ENCODE data around the gene SFXN5. TPM values are rescaled to one million over a fixed set of nuclear protein-coding genes. Genes with fewer than 3 reads are reported as not detected.

SFXN5 gene
- total RNA-seq, 1 donor from 2014 or later = 27.5 TPM

DNA sequence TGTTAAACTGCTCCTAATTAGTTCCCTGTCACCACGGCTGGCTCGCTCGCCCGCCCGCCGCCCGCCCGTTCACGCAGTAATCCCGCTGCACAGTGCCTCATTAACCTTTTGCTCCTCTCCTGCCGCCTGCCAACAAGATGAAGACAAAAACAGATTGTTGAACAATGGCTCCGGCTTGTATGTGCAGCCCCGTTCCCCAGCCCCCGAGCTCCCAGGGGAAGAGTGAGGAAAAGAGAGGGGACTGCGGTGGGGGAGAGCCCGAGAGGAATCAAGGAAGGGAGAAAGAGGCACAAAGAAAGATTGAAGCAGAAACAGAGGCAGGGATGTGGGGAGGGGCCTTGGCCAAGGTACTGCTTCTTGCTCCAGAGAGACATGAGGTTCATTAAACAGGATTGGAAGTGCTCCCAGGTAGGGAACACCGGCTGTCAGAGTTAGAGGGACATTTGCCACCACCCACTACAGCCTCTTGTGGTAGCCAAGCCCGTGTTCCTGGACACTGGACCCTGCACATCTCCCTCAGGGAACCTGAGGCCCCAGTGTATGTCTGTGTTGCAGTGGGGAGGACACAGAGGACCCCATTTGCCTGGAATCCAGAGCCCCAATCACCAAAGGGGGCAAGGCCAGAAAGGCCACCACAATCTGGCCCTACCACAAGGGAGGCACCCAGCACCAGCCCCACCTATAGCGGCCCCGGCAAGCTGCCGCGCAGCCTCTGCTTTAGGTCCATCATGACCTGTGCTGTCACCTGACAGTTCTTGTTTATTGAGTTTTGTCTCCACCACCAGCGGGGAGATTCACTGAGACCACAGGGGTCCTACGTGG is 116.1 kb downstream of the SFXN5 start:
- DNase-seq = no peak

DNA sequence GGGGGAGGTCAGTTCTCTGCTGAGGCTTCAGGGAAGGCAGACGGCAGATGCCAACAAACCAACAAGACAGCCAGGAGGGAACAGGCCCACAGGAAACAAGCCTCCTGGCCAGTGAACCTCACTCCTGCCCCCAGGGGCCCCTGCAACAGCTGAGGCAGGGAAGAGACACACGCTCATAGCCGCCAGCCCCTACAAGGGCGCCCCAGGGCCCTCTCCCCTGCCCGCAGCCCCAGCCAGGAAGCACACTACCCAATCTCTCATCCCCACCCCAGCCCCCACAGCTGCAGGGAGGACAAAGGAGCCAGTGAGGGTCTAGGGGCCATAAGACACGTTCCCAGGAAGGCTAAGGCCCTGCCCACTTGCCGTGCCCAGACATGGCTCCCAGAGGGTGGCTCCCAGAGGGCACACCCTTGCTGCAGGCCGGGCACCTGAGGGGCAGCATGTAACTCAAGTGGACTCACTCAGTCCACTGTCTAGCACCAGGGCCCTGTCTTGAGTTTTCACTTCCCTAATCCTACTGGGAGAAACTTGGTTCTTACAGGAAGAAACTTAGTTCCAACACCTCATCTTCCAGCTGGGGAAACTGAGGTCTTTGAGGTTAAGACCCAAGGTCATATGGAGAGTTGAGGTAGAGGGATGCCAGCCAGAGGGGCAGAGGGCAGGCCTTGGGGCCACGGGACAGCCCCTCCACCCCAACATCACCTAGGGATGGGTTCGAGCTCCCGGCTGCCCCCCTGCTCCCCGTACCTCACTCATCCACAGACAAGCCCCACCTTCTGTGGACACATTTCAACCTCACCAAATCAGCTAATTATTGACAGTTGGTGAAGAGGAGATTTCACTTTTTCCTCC is 116.9 kb downstream of the SFXN5 start:
- no peak for DNase-seq

DNA sequence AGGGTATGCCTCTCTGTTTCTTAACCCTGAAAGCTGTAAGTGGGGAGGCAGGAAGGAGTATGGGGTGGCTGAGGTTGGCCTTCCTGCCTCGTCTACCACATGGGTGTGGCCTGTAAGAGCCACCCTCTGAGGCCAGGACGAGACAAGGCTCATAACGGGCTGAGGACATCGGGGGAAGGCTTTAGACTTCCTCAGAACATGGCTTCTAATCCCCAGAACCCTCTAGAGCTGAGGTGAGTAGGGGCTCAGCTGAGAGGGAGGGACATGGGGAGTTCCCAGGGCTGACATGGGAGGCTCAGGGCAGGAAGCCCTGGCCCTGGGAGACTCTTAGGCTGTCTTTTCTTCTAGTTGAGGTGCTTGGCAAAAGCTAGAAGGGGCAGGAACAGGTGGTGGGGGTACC is 117.5 kb downstream of the SFXN5 start:
- no peak for DNase-seq

DNA sequence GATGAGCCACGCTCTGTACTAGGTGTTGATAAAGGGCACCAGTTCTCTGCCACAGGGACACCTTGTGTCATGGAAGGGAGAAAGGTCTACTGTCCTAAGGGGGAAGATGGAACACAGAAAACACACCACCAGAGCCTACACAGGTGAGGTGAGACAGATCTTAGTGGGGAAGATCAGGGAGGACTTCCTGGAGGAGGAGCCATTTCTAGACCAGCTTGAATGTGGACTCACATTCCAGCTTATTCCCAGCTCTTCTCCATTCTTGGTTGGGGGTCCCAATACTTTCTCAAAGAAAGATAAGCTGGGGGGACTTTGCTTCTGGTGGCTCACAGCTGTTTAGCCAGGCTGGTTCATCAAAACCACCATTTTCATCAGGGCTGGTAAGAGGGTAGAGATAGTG is 118.0 kb downstream of the SFXN5 start:
- no peak for DNase-seq

DNA sequence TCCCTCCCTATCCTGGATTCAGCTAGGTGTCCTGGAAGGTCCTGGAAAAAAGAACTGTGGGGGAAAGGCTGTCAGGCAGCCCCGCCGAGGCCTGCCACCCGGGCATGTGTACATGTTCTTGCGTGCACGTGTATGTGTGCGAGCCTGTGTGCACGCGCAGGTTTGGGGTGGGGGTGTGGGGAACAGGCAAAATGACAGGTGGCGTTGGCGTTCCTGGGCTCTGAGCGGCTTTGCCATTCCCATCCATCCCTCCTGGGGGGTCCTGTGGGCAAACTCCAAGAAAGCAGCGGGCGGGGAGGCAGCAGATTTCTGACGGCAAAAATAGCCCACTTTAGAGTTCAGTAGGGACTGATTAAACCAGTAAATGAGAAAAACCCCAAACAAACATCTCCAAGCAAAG is 118.6 kb downstream of the SFXN5 start:
- DNase-seq = no peak

DNA sequence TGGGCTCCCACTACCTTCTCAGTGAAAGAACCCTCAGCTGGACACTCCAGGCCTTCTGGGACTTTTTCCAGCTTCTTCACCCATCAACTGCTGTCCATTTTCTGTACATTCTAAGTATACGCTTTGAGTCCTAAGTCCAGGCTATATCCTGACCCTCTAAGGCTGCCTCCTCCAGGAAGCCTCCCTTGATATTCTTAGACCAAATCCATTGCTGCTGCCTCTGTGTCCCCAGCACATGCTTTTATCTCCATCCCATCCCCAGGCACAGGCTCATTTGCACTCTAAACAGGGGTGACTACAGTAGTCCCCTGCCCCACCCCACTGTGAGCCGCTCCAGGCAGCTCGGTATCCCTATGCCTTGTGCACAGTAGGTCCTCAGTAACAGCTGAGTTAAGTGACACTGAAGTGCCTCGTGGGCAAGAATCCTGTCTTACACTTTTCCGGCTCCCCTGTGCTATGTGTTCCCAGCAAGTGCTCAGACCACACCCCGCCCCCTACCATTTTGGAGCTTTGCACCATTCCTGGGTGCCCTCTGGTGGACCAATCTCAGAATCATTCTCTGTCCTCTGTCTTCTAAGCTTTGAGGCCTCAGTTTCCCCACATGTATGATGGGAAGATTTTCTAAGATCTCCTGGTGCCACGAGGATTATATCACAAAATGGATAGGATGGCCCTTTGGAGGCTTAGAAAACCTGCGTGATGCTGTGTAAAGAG is 119.2 kb downstream of the SFXN5 start:
- DNase-seq = no peak

DNA sequence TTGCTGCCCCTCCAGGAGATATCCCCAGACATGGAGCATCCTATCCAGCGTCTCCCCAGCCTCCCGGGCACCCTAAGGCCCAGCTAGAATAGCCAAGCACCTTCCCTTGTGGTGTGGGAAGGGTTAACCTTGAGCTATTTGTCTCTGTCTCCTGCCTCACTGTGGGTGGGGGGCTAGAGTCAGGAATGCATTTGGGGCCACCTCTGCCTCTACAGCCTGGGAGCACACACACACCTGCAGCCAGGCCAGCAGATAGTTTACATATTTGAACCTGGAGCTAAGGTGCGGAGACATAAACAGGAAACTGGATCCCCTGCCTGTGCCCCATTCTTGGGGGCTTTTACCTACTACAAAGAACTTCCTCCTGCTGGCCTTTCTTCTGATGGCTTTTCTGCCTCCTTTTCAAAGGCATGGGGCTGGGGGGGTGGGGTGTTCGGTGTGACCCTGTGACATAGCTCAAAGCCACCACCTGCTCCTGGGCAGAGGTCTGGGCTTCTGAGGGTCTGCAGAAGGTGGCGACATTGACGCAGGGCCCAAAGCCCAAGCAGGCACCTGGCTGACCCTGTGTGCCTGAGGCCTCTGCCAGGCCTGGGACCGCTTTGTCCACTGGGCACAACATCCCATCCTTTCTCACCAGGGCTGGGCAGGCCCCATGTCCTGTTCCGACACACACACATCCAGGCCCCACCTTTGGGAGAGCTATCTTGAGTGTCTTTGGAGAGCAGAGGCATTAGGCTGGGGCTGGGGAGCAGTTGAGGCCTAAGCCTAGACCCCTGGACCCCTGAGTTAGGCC is 120.0 kb downstream of the SFXN5 start:
- DNase-seq = no peak

DNA sequence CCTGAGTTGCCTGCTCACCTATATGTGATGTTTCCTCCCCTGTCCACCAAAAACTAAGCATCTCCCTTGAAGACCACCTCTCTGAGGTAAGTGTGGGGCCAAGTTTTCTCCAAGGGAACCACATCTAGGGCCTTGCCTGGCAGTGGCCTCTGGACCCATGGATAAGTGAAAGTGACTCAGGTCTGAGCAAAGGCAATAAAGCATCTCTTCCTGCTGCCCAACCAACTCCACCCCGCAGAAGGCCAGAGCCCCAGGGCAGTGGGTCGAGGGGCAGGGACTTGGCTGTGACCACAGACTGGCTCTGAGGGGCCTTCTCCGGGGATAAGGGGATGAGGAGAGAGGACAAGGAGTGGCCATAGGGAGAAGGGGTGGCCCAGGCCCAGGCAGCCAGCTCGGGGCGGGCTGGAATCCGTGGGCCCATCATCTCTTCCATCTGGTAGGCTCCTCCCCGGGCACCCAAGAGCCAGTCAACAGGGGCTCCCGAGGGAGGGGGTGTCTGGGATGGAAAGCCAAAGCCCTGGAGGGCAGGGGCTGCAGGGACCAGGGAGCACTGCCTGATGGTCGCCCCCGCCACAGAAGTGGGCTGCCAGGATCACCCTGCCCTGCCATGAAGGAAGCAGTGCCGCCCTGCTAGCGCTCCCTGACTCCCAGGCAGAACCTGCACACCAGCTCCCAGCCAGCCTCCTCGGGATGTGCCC is 120.8 kb downstream of the SFXN5 start:
- no peak for DNase-seq

DNA sequence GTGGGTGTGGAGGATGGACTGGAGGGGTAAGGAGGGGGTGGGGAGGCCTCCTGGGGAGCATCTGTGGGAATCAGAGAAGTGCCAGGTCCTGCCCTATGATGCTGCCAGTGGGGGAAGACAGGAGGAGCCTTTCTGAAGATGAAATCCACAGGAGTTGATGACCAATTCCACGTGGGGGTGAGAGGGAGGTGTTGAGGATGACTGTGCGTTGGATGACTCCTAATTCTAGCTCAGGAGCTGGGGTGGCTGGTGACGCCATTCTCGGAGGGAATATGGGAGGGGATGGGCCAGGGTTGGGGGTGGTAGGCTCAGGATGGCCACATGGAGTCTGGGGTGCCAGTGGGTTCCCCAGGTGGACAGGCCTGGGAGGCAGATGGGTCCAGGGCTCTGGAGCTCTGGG is 121.9 kb downstream of the SFXN5 start:
- peak; percentile 41 for DNase-seq

DNA sequence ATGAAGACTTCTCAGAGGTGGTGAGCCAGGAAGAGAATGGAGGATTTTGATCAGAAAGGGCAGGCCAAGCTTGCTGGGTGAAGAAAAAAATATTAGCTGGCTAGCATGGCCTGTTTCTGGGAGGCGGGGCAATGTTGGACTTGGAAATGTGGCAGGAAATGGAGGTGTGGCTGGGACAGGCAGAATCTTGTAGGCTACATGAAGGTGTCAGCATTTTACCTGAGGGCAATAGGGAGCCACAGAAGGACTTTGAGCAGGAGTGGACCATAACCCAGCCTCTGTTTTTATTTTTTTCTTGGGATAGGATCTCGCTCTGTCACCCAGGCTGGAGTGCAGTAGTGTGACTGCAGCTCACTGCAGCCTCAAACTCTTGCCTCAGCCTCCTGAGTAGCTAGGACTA is 122.5 kb downstream of the SFXN5 start:
- no peak for DNase-seq

DNA sequence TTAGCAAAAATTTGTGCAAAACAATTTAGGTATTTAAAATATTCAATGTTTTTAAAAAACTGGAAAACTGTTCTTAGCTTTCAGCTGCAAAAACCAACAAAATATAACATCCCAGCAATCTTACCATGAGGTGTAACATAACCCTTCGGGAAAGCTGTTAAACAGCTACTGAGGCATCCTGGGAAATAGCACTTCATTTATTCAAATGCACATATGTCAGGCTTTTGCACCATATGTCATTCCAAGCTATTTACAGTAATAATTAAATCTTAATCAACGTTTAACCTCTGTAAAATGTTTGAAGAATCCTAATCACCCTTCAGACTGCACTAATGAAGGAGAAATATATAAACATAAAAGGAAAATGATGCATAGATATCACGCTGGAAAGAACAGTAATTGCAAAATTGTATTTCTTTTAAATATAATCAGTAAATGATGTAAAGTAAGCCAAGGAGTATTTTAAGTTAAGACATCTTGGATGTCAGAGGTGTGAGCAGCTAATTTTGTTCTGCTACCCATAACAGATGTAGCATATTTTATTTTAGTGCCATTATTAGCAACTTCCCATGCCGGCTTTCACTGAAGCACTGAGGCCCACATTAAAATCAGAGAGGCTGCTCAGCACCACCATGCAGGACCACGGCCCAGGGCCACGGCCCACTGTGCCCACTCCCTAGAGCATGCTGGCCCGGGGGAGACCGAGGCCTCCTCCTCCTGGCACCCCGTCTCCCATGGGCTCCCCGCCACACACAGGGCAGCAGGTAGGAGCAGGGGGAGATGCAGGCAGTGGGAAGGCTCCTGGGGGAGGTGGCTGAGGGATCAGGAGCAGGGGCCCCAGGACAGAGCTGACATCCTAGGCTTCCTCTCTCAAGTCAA is 123.3 kb downstream of the SFXN5 start:
- DNase-seq = no peak

DNA sequence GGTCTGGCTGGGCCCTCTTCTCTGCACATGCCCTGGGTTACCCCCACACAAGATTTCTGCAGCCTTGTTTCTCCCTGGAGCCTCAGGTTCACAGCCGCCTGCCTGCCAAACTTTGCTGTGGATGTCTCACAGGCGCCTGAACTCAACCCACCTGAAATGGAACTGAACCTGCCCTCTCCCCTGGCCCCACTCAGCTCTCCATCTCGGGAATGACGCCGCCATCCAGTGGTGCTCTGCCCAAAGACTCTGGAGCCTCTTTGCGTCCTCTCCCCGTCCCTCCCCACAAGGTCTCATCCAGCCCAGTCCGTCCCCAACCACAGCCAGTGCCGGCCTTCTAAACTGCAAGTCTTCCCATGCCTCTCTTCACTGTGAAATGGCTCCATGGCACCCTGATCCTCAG is 125.0 kb downstream of the SFXN5 start:
- no peak for DNase-seq

DNA sequence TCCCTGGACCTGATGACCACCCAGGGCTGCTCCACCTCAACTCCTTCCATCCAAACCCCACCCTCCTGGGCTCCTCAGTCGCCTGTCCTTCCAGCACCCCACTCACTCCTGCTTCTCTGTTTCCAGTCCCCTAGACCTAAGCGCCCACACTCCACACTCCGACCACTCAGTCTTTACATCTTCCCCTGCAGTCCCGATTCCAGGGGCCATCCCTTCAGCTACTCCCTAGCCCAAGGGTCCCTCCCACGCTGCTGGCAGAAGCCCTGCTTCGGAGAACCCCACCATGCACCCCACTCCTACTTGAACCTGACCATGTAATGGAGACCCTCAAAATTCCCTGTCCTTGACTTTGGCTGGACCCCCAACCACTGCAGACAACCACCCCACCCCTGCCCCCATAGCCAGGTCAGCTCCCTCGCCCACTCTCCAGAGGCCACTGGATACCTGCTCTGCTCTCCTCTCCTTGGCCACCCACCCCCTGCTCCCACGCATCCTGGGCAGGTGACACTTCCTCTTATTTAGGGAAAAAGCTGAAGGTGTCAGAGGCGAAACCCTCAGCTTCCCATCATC is 126.0 kb downstream of the SFXN5 start:
- DNase-seq = no peak

DNA sequence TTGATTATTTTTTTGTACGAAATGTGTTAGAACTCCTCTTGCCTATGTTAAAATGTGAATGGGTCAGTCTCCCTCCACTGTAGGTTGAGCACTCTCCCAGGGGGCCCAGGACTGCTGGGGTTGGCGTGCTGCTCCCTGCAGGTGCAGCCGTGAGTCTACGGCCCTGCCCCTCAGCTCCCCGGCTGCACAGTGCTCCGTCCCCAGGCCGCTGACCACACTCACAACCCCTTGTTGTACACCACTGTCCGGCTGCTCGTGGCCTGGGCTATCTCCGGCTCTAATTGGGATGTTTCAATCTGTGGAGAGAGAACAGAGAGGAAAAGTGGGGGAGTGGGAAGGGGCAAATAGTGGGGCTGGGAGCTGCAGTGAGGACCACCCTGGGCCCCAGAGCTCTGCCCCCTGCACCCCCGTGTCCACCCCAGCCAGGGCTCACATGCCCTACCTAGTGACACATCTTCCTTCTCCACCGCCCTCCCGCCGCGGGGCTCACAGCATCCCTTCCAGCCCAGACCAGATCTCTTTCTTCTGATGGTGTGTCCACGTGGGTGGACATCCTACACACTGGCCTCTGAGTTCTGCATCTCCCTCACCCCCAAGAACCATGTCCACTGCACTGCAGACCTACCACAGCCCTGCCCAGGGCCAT is 126.6 kb downstream of the SFXN5 start:
- no peak for DNase-seq

DNA sequence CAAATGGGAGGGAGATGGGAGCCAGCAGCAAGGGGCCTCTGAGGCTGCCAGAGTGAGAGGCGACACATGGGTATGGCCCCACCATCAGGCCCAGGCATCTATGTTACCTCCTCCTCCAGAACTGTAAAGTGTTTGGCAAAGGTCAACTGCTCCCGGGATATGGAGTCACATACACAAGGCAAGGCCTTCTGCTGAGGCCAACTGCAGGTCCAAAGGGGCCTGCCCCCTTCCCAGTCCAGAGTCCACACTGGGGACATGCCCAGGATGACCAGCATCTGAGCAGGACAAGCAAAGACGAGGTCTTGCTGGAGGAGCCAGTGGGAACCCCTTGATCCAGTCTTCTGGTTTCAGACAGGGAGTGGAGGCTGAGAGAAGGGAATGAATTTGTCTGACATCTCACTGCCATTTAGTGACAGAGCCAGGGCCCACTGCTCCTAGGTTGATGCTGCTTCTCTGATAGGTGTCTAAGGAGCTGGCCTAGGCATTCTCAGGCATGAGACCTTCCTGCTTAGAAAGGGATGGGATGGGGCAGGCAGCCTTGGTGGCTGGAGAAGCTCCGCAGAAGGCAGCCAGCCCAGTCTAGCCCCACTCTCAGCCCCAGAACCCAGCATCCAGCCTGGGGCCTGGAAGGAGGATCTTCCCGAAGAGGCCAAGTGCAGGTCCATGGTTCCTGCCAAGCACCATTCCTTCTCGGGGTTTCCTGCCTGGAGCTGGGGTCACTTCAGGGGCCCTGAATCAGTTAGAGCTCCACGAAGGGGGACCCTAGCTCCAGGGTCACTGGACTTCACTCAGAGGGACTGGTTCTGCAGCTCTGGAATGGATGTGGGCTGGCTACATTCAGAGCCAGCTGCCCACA is 127.7 kb downstream of the SFXN5 start:
- no peak for DNase-seq

DNA sequence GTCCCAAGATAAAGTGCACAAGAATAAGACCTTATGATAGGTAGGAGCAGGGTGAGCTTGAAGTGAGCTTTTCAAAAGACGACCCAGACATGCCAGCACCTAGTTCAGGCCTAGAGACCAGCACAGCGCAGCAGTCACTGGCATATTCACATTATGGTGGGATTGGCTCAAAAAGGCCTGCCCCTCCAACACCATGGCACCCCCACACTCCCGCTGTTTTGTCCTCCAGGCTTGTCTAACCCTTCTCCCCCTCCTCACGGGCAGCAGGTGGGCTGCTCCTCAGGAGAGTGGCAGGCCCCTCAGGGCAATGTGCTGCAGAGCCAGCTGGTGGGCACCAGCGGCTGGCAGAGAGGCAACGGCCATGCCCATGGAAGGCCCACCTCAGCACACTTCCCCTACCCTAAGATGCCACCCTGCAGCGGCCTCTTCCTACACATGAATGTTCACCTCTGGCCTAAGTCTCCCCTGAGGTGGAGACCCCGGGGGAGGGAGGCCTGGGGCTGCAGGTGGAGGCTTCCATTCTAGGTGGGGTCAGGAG is 128.6 kb downstream of the SFXN5 start:
- DNase-seq = no peak

DNA sequence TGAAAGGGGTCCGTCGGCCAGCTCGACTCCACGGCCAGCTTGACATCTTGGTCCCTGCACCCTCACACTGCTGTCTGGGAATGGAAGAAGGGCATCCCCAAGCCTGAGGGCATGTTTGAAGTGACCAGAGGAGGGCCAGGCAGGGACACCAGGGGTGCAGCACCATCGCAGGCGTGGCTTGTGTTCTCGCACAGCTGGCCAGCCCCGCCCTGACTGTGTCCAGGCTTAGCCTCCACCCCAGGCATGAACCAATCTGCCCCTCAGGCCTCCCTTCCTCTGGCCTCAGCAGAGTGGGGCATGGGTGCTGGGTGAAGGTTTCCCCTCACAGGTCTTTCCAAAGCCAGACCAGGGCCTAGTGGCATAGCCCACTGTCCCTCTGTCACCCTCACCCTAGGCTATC is 129.2 kb downstream of the SFXN5 start:
- DNase-seq = no peak

DNA sequence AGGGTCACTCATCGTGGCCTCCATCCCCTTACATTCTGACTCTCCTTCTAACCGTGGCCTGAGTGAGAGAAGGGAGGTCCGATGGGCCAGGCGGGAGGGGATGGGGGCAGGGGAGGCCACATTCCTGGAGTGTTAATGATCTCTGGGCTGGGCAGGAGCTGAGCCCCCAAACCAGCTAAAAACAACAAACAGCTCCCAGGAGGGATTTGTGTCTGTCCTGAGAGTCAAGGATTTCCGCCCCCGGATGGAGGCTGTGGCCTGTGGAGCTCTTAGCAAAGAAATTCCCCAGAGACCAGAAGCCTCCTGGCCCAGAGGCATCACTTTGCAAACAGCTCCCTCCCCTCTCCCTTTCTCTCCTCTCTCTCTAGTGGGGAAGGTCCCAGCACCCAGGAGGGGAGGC is 130.7 kb downstream of the SFXN5 start:
- DNase-seq = no peak

All from occipital lobe (tissue), 2 donors.